ENCODE measurements around the gene ERBB3.

The ERBB3 gene

DNA sequence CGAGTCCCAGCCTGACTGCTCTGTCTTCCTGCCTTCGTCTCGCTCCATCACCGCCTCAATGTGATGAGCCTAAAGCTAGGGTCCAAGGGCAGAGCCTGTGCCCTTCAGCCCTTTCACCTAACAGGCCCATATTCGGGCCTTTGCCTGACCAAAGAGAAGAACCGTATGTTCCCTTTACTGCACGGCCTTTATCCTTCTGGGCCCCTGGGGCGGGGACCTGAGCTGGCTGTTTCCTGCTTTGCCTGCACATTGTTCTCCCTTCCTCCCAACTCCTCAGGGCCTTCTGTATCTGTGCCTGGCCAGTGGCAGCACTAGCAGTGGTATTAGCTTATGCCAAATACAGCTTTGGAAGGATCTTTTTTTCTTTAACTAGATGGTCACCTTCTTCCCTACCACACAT, 63.9 kb downstream of the ERBB3 start:
- in situ Hi-C loops (cut with HindIII; ENCODE audit: low sequenced_read_pairs), result no loop called here
- DNase-seq (ENCODE audit: low read depth), result no peak
- TF ChIP-seq, protein P1, sequence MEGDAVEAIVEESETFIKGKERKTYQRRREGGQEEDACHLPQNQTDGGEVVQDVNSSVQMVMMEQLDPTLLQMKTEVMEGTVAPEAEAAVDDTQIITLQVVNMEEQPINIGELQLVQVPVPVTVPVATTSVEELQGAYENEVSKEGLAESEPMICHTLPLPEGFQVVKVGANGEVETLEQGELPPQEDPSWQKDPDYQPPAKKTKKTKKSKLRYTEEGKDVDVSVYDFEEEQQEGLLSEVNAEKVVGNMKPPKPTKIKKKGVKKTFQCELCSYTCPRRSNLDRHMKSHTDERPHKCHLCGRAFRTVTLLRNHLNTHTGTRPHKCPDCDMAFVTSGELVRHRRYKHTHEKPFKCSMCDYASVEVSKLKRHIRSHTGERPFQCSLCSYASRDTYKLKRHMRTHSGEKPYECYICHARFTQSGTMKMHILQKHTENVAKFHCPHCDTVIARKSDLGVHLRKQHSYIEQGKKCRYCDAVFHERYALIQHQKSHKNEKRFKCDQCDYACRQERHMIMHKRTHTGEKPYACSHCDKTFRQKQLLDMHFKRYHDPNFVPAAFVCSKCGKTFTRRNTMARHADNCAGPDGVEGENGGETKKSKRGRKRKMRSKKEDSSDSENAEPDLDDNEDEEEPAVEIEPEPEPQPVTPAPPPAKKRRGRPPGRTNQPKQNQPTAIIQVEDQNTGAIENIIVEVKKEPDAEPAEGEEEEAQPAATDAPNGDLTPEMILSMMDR (IDR thresholded peaks at IDR 0.05; ENCODE audit: low read depth, low read length, missing control alignments), result no peak
- H3K4me3 ChIP-seq (ENCODE audit: low read depth, low read length), result no peak overlapping the region

DNA sequence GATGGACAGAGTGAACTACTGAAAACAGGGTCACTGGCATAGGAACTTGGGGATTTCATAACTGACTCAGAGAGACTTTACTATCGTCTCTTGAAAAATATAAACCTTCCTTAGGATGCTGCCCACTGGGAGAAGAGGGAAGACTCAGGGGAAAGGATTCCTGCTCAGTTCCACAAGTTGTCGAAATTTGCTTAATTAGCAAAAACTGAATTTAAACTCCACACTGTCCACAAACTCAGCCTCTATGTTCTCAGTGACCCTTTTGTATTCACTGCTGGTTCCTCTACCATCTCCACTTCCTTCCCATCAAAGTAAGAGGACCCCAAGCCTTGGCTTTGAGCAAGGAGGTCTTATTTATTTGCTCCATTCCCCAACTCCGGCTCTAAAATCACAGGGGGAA, 65.3 kb downstream of the ERBB3 start:
- TF ChIP-seq, protein P1 (IDR thresholded peaks at IDR 0.05; ENCODE audit: low read depth, low read length, missing control alignments), result no peak
- DNase-seq (ENCODE audit: low read depth), result no peak
- no peak overlapping the region for H3K4me3 ChIP-seq (ENCODE audit: low read depth, low read length)
- in situ Hi-C loops (cut with HindIII; ENCODE audit: low sequenced_read_pairs), result no loop called here

DNA sequence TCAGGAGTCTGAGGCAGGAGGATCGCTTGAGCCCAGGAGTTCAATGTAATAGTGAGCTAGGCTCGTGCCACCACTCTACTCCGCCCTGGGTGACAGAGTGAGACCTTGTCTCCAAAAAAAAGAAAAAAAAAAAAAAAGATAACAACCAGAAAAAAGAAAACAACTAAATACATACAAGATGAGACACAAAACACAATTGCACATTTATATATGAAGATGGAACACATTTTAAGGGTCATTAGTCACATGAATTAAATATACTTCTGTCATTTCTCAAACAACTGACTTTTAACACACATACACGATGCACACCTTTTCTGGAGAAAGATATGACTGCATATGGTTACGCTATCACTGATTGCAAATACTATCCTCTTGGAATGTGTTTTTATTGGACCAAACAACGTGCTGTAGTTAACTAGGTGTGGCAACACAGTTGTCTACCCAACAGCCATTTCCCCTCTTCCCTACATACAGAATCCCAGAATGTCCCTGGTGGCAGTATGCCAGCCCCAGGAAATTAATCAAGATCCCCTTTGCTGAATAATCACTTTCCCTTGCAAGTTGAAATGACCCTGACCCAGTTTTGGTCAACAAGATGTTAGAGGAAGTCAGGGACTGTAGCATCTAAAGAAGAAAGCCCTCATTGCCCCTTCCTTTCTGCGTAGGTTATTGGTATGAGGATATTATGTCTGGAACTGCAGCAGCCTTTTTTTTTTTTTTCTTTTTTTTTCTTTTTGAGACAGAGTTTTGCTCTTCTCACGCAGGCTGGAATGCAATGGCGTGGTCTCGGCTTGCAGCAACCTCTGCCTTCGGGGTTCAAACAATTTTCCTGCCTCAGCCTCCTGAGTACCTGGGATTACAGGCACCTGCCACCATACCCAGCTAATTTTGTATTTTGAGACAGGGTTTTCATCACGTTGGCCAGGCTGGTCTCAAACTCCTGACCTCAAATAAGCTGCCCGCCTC, 66.8 kb downstream of the ERBB3 start:
- no peak overlapping the region for H3K4me3 ChIP-seq (ENCODE audit: low read depth, low read length)
- TF ChIP-seq, protein P1 (IDR thresholded peaks at IDR 0.05; ENCODE audit: low read depth, low read length, missing control alignments), result no peak
- DNase-seq (ENCODE audit: low read depth), result no peak
- in situ Hi-C loops (cut with HindIII; ENCODE audit: low sequenced_read_pairs), result no loop called here

DNA sequence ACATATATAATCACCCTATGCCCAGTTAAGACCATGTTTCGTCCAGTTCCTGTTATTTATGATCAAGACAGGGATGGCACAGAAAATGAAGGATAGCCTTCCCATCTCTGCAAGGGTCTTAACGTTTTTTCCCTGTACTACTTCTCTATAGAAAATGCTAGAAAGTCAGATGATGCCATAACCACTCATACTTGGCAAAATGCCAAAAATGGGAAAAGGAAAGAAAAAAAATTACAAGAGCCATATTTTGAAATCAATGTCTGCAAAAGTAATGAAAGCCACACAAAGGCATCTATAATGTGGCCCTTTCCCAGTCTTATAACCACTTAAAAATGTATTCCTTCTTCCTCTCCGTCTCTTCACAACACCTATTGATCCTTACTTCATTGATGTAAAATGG, 70.6 kb downstream of the ERBB3 start:
- in situ Hi-C loops (cut with HindIII; ENCODE audit: low sequenced_read_pairs), result no loop called here

DNA sequence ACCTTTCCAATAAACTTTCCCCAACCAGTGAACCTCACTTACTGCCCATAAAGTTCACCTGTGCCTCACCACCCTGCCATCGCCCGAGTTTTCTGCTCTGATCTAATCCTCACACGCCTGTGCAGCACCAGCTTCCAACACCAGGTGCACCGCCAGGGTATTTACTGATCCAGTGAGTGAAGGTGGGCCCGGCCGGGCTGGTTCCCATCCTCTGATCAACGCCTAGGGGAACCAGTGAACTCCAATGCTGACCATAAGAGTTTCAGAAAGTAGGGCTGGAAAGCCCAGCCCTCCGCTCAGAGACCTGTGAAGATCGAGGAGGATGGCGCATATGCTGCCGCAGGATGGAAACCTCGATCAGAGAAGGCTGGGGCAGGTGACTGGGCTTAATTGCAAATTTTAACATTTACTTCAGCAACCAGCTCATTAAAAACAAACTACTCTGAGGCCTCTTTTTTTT, 71.7 kb downstream of the ERBB3 start:
- in situ Hi-C loops (cut with HindIII; ENCODE audit: low sequenced_read_pairs), result no loop called here
- DNase-seq (ENCODE audit: low read depth), result no peak
- H3K4me3 ChIP-seq (ENCODE audit: low read depth, low read length), result peak overlapping the region; percentile 75
- TF ChIP-seq, protein P1 (IDR thresholded peaks at IDR 0.05; ENCODE audit: low read depth, low read length, missing control alignments), result peak; percentile 50

More for the DNA sequence above, 70.6 kb downstream of the ERBB3 start:
- TF ChIP-seq, protein P1 (IDR thresholded peaks at IDR 0.05; ENCODE audit: low read depth, low read length, missing control alignments), result no peak
- H3K4me3 ChIP-seq (ENCODE audit: low read depth, low read length), result no peak overlapping the region
- peak; percentile 35 for DNase-seq (ENCODE audit: low read depth)

DNA sequence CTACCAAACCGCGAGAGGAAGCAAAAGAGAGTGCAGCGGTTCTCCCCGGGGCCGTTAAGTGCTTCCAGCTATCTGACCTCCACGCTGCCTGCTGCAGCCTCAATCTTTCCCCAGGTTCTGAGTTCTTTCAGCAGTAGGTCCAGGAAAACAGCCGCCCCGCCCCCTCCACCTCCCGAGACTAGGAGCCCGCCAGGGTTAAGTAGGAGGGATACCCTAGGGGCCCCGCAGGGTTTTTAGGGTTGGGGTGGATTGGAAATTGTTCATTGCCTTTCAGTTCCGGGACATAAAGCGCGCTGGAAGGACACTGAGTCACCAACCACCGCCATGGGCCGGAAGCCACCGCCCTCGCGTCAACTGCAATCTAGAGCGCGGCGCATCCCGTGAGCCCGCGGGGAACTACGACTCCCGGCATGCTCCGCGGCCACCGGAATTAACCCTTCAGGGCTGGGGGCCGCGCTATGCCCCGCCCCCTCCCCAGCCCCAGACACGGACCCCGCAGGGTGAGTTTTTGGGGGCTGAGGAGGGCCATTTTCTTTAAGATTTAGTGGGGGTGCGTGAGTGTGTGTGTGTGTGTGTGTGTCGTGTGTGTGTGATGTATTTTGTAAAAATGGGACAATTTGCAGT, 72.3 kb downstream of the ERBB3 start, which contains the start of gene MYL6B:
Gene MYL6B, plus strand, starts transcription at position 456 of the 624 bp plus-strand sequence. CDS start 1,332 bp downstream, outside the sequence.
- TF ChIP-seq, protein P1 (IDR thresholded peaks at IDR 0.05; ENCODE audit: low read depth, low read length, missing control alignments), result no peak
- in situ Hi-C loops (cut with HindIII; ENCODE audit: low sequenced_read_pairs), result no loop called here
- H3K4me3 ChIP-seq (ENCODE audit: low read depth, low read length), result peak within 1 kb of the TSS; percentile 75
- DNase-seq (ENCODE audit: low read depth), result peak; percentile 79
